Keratinocyte (primary cell): ENCODE measurements around the gene CKS1B. TPM values are rescaled to one million over a fixed set of nuclear protein-coding genes. Genes with fewer than 3 reads are reported as not detected.

Experiments used
- DNase-seq: peaks from one replicate; pipeline ENCODE4 v3.0.0-alpha.2; 2011; ENCODE audit warnings: low read depth, missing footprints, low spot score
- FAIRE-seq: peaks from 2 replicates; lab custom pipeline; 2011; peaks lifted over from hg19 to GRCh38; lab: Jason Lieb, UNC
- H2AFZ ChIP-seq: 2 replicates; pipeline ENCODE4 v1.6.0; 2012; ENCODE audit warnings: low read length, control low read depth, inconsistent platforms; ENCODE audit not compliant: control insufficient read depth
- H3K27ac ChIP-seq: 2 replicates; pipeline ENCODE4 v1.5.1; 2011; ENCODE audit warnings: low read length; ENCODE audit not compliant: control insufficient read depth, insufficient read depth
- H3K27me3 ChIP-seq: 3 replicates; pipeline ENCODE4 v1.6.0; 2011; ENCODE audit warnings: low read length; ENCODE audit not compliant: control insufficient read depth, insufficient read depth; ENCODE audit errors: extremely low read depth
- H3K36me3 ChIP-seq, 2 experiments: 2 replicates in 1 of 2; 3 replicates in 1 of 2; pipeline ENCODE4 v1.5.1; 2011; ENCODE audit warnings: low read length in 2 of 2, mild to moderate bottlenecking in 1 of 2; ENCODE audit not compliant: control insufficient read depth in 2 of 2, insufficient read depth in 2 of 2; ENCODE audit errors: extremely low read depth in 1 of 2
- H3K4me1 ChIP-seq: 3 replicates; pipeline ENCODE4 v1.5.1; 2011; ENCODE audit warnings: low read length; ENCODE audit not compliant: control insufficient read depth, insufficient read depth; ENCODE audit errors: extremely low read depth
- H3K4me2 ChIP-seq: 3 replicates; pipeline ENCODE4 v1.6.0; 2011; ENCODE audit warnings: low read depth, low read length; ENCODE audit not compliant: control insufficient read depth, insufficient read depth; ENCODE audit errors: extremely low read depth
- H3K4me3 ChIP-seq, 3 experiments: fragments of 200-600 bp in 1 of 3; sonication (generic) in 1 of 3; 2 replicates in 2 of 3; 3 replicates in 1 of 3; pipeline ENCODE4 v1.5.1; 2011 to 2016; ENCODE audit warnings: low read length in 3 of 3, mild to moderate bottlenecking in 3 of 3, control low read depth in 2 of 3, inconsistent platforms in 1 of 3, low read depth in 1 of 3, mixed read lengths in 1 of 3, mixed run types in 1 of 3, moderate library complexity in 1 of 3; ENCODE audit not compliant: control insufficient read depth in 2 of 3, insufficient read depth in 2 of 3; ENCODE audit errors: extremely low read depth in 1 of 3
- H3K79me2 ChIP-seq: 2 replicates; pipeline ENCODE4 v1.6.0; 2012; ENCODE audit warnings: low read length; ENCODE audit not compliant: control insufficient read depth, insufficient read depth
- H3K9ac ChIP-seq: 3 replicates; pipeline ENCODE4 v1.6.0; 2011; ENCODE audit warnings: low read length; ENCODE audit not compliant: control insufficient read depth, insufficient read depth; ENCODE audit errors: extremely low read depth
- H3K9me1 ChIP-seq: 3 replicates; pipeline ENCODE4 v1.6.0; 2011; ENCODE audit warnings: low read length; ENCODE audit not compliant: control insufficient read depth, insufficient read depth; ENCODE audit errors: extremely low read depth
- H3K9me3 ChIP-seq: 2 replicates; pipeline ENCODE4 v1.5.1; 2012; ENCODE audit warnings: low read depth, low read length; ENCODE audit not compliant: control insufficient read depth
- H4K20me1 ChIP-seq: 3 replicates; pipeline ENCODE4 v1.6.0; 2011; ENCODE audit warnings: low read length; ENCODE audit not compliant: control insufficient read depth, insufficient read depth; ENCODE audit errors: extremely low read depth
- CTCF ChIP-seq, 3 experiments: IDR thresholded peaks in 1 of 3; conservative IDR thresholded peaks in 1 of 3; optimal IDR thresholded peaks in 1 of 3; 2 replicates in 2 of 3; 3 replicates in 1 of 3; pipeline versions ENCODE3 to v1.5.1; 2011; ENCODE audit warnings: low read length in 3 of 3, mild to moderate bottlenecking in 3 of 3, moderate library complexity in 2 of 3, control low read depth in 1 of 3, inconsistent platforms in 1 of 3; ENCODE audit not compliant: insufficient read depth in 2 of 3; ENCODE audit errors: extremely low read depth in 1 of 3
- EZH2 ChIP-seq: IDR thresholded peaks from one replicate; pipeline ENCODE4 v1.6.1; 2012; ENCODE audit warnings: inconsistent platforms, mild to moderate bottlenecking, low read length, moderate library complexity
- dilution Hi-C: fragments of 300-500 bp; cut with MboI; formaldehyde crosslinking; loops from one replicate; pipeline ENCODE4 v1.7.0; 2020; ENCODE audit warnings: low sequenced_read_pairs; ENCODE audit not compliant: extremely low pct_ligation_motif_present
- polyA plus RNA-seq, 5 experiments: library from polyadenylated mRNA; depleted of rRNA in 3 of 5; stranded (reverse) in 3 of 5; stranded (forward) in 1 of 5; unstranded in 1 of 5; fragments of >200 nt; gene quantifications; 1 replicate in 1 of 5; 2 replicates in 3 of 5; 3 replicates in 1 of 5; pipeline versions ENCODE4 v1.2.1 to v1.2.3, GENCODE V29; 2011 to 2012; ENCODE audit warnings: missing spikeins in 2 of 5, low read depth in 1 of 5, low replicate concordance in 1 of 5

The CKS1B gene
- polyA plus RNA-seq, 1 donor (not counting 4 experiments of a cell fraction or from before 2014, with no cell fraction given), result 300 TPM

GRCh38 chr1:154945962-154946850, 28.3 kb upstream of the CKS1B start:
- peaks cover 0 to 22% of the 10 kb centered on the region in 2 experiments for H3K36me3 ChIP-seq
- no peak overlapping the region for H3K4me2 ChIP-seq
- H3K4me1 ChIP-seq, result no peaks in the 10 kb centered on the region
- no peak overlapping the region for H3K4me3 ChIP-seq
- H3K79me2 ChIP-seq, result no peaks in the 10 kb centered on the region
- dilution Hi-C loops, result no loop called here
- H3K9me3 ChIP-seq, result no peaks in the 10 kb centered on the region
- TF ChIP-seq EZH2 (no peak), CTCF (optimal IDR thresholded peaks at IDR 0.05 in 1 of 3, IDR thresholded peaks at IDR 0.05 in 1 of 3, conservative IDR thresholded peaks at IDR 0.05 in 1 of 3; ENCODE audit: extremely low read depth in 1 of 3, insufficient read depth in 2 of 3, low read length in 3 of 3) (no peak)
- H3K27me3 ChIP-seq, result no peaks in the 10 kb centered on the region
- H3K9ac ChIP-seq, result no peak overlapping the region
- no peak overlapping the region for H2AFZ ChIP-seq
- H4K20me1 ChIP-seq, result no peaks in the 10 kb centered on the region
- no peaks in the 10 kb centered on the region for H3K9me1 ChIP-seq
- FAIRE-seq (no peak), DNase-seq (no peak)
- no peak overlapping the region for H3K27ac ChIP-seq

GRCh38 chr1:154948079-154948478, 26.4 kb upstream of the CKS1B start:
- Histone ChIP-seq H3K27ac (no peak overlapping the region), H3K9me1 (no peaks in the 10 kb centered on the region), H2AFZ (no peak overlapping the region), H3K36me3 (peaks cover 0 to 24% of the 10 kb centered on the region in 2 experiments), H3K4me2 (no peak overlapping the region), H3K79me2 (no peaks in the 10 kb centered on the region), H3K9me3 (no peaks in the 10 kb centered on the region), H4K20me1 (no peaks in the 10 kb centered on the region), H3K27me3 (no peaks in the 10 kb centered on the region), H3K4me1 (no peaks in the 10 kb centered on the region), H3K9ac (no peak overlapping the region), H3K4me3 (no peak overlapping the region)
- no peak for FAIRE-seq
- DNase-seq, result no peak
- no peak for TF ChIP-seq CTCF (optimal IDR thresholded peaks at IDR 0.05 in 1 of 3, IDR thresholded peaks at IDR 0.05 in 1 of 3, conservative IDR thresholded peaks at IDR 0.05 in 1 of 3; ENCODE audit: extremely low read depth in 1 of 3, insufficient read depth in 2 of 3, low read length in 3 of 3)
- TF ChIP-seq EZH2, result no peak
- dilution Hi-C loops, result no loop called here
